GM18498 (cell line): ENCODE results near the gene ACVR1B.

Source experiments
- ATAC-seq: cut with Tn5 transposase; IDR thresholded peaks from one replicate; pipeline ENCODE4 v1.9.1; 2021; ENCODE audit warnings: mild to moderate bottlenecking, moderate library complexity; ENCODE audit not compliant: unreplicated experiment

Gene ACVR1B

GRCh38 chr12:51917041-51917590 is 34.4 kb upstream of the ACVR1B start:
- no peak for ATAC-seq

- no peak for ATAC-seq
Observed at GRCh38 chr12:51917746-51918453, 33.6 kb upstream of the ACVR1B start.

- ATAC-seq: no peak
Observed at GRCh38 chr12:51920046-51920445, 31.5 kb upstream of the ACVR1B start.

GRCh38 chr12:51921017-51921725 is 30.3 kb upstream of the ACVR1B start:
- no peak for ATAC-seq

DNA sequence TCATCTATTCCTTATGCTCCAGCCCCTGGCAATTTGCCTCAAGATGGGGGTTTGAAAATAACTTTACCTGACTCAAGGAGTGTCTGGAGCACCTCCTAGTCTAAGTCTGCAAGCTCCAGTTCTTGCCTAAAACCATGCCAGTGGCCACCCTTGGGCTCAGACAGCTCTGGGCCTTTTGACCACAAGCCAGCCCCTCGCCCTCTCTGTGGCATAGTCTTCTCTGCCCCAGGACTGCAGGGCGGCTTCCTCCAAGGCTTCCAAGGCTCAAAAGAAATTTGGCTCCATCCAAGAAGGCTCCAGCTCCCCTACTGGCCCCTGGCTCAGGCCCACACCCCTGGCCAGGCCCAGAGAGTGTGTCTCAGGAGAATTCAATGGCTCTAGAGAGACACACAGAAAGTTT is 29.4 kb upstream of the ACVR1B start:
- ATAC-seq: no peak

GRCh38 chr12:51922762-51923505 is 28.6 kb upstream of the ACVR1B start:
- no peak for ATAC-seq

GRCh38 chr12:51923506-51924365 is 27.8 kb upstream of the ACVR1B start:
- no peak for ATAC-seq

DNA sequence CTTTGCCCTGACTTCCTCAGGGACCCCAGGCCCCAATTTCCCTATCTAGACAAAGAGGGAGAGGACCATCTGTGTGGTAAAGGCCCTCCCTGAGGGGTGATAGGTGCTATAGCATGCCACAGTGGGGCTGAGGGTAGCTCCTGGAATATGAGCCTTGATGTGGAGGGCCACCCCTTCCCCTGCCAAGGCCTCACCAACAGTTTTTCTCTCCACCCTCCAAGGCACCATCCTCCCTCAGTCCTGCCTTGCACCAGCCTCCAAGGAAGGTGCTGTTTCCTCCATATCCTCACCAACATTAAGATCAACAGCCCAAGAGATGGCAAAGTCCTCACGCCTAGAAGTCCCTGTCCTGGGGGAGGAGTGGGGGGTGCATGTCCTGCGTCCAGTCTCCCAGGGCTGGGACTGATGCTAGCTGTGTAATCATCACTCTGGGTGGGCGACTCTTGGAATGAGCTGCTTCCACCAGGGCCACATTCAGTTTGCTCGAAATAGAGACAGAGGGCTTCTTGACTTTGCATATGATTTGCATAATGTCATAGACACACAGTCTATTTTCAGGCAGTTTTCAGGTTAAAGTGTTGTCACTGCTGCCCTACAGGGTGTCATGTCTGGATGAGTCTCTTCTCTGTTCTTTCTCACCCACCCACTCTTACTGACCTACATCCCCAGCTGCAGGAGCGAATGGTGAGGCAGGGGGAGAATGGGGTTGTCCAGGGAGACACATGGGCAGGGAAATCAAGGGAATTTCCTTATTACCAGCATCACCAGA is 26.8 kb upstream of the ACVR1B start:
- peak; percentile 75 for ATAC-seq

GRCh38 chr12:51925346-51926063 is 26.0 kb upstream of the ACVR1B start:
- no peak for ATAC-seq

GRCh38 chr12:51926064-51926632 is 25.4 kb upstream of the ACVR1B start:
- no peak for ATAC-seq

GRCh38 chr12:51926718-51927117 is 24.8 kb upstream of the ACVR1B start:
- ATAC-seq: no peak

GRCh38 chr12:51932218-51933076 is 19.1 kb upstream of the ACVR1B start:
- ATAC-seq: no peak

DNA sequence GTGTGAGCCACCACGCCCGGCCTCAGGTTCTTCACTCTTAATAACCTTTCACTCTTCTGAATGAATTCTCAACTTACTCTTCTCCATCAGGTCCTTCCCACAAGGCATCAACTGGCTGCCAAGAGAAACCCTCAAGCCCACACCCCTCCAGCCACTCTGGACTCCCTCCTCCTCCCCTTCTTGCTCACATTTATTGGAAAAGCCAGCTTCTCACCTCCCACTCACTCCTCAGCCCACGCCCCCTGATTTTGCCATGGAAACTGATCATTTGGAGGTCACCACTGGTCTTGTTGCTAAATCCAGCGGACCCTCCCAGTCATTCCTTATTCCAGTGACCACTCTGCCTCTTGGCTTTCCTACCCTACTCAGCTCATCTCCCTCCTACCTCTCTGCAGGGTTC is 17.4 kb upstream of the ACVR1B start:
- no peak for ATAC-seq

GRCh38 chr12:51937926-51938325 is 13.6 kb upstream of the ACVR1B start:
- ATAC-seq: no peak

DNA sequence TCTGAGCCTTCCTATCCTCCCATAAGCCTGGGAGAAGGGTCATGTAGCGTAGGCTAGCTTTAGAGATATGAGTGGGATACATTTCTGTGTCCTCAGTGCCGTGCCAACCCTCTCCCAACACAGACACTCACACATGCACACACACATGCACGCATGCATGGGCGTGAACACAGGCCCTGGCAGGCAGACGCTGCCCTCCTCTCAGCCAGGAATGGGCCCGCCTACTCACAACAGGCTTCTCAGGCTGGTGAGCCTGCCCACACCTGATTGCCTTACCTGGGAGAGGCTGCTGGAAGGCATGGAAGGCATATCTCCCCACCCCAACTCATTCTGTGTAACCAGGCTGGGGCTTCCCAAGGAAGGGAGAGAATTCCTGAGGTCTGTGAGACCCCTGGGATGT is 12.8 kb upstream of the ACVR1B start:
- ATAC-seq: no peak

DNA sequence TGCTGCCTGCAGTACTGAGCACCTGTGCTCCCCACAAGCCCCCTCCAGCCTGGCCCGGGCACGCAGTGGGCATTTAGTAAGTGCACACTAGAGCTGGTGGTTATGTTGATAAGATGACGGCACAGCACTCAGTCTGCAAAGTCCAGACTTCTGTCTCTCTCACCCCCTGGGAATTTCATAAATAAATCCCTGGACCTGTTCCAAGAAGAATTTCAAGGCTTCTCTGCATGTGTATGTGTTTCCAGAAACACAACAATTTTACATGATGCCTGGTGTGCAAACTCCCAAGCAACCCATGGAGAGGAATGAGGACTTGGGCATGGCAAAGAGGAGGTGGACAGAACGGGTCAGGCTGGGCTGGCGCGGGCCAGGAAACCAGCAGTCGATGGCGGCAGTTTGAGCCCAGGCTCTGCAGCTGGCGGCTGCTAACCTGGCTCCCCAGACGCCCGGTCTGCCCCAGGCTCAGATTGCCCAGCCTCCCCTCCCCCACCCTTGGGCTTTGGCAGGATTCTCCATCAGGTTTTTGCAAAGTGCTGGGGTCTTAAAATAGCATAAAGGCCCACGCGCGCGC is 10.4 kb upstream of the ACVR1B start:
- no peak for ATAC-seq

- ATAC-seq: no peak
Observed at GRCh38 chr12:51941604-51942003, 9.9 kb upstream of the ACVR1B start.

GRCh38 chr12:51942056-51942455 is 9.4 kb upstream of the ACVR1B start:
- ATAC-seq: no peak
